Measurements from ENCODE around the gene CBLB. TPM values are rescaled to one million over a fixed set of nuclear protein-coding genes. Genes with fewer than 3 reads are reported as not detected.

The CBLB gene
- total RNA-seq, 4 donors from 2014 or later: 91.2 to 173 (median 158) TPM

DNA sequence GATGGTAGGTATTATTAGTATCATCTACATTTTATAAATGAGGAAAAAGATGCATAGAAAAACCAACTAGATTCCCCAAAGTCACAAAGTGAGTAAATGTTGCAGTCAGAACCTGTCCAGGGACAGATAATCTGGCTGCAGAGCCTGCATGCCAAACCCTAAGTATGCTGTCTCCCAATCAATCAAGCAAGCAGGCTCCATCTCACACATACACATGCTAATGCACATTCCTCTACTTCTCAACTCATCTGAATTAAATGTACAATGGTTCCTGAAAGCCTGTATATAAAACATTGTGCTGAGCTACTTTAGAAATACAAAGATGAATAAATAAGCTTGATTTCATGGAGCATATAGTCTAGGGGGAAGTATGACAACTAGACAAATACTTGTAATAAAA lies 101.0 kb downstream of the CBLB start:
- TF ChIP-seq, protein P1, sequence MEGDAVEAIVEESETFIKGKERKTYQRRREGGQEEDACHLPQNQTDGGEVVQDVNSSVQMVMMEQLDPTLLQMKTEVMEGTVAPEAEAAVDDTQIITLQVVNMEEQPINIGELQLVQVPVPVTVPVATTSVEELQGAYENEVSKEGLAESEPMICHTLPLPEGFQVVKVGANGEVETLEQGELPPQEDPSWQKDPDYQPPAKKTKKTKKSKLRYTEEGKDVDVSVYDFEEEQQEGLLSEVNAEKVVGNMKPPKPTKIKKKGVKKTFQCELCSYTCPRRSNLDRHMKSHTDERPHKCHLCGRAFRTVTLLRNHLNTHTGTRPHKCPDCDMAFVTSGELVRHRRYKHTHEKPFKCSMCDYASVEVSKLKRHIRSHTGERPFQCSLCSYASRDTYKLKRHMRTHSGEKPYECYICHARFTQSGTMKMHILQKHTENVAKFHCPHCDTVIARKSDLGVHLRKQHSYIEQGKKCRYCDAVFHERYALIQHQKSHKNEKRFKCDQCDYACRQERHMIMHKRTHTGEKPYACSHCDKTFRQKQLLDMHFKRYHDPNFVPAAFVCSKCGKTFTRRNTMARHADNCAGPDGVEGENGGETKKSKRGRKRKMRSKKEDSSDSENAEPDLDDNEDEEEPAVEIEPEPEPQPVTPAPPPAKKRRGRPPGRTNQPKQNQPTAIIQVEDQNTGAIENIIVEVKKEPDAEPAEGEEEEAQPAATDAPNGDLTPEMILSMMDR (IDR thresholded peaks at IDR 0.05; ENCODE audit: low read depth): no peak

DNA sequence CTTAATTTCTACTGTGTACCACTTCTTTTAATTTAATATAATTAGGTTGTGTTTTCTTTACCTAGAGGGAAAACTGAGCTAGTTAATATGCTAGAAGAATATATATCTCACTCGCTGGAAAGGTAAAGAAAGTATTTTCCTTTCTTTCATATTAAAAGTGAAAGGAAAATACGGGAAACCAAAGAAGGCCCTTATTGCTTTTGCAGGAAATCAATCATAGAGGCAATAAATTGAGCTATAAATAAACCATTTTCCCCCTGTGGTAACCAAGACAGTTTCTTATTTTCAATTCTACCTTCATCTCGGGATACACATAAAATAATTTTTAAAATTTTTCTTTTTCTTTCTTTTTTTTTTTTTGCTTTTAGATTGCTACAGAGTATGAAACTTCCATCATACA lies 101.6 kb downstream of the CBLB start:
- TF ChIP-seq, protein P1 (IDR thresholded peaks at IDR 0.05; ENCODE audit: low read depth): no peak

DNA sequence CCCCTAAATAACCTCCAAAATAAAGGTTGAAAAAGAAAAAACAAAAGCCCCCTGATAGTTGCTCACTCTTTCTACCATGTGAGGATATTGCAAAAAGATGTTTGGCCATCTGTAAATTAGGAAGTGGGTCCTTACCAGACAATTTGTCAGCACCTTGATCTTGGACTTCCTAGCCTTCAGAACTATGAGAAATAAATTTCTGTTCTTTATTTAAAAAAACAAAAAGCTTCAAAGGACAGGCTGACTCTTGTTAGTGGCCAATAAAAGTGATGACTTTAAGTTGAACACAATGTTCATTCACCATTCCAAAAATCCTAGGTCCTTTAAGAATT lies 103.5 kb downstream of the CBLB start:
- TF ChIP-seq, protein P1 (IDR thresholded peaks at IDR 0.05; ENCODE audit: low read depth): no peak

DNA sequence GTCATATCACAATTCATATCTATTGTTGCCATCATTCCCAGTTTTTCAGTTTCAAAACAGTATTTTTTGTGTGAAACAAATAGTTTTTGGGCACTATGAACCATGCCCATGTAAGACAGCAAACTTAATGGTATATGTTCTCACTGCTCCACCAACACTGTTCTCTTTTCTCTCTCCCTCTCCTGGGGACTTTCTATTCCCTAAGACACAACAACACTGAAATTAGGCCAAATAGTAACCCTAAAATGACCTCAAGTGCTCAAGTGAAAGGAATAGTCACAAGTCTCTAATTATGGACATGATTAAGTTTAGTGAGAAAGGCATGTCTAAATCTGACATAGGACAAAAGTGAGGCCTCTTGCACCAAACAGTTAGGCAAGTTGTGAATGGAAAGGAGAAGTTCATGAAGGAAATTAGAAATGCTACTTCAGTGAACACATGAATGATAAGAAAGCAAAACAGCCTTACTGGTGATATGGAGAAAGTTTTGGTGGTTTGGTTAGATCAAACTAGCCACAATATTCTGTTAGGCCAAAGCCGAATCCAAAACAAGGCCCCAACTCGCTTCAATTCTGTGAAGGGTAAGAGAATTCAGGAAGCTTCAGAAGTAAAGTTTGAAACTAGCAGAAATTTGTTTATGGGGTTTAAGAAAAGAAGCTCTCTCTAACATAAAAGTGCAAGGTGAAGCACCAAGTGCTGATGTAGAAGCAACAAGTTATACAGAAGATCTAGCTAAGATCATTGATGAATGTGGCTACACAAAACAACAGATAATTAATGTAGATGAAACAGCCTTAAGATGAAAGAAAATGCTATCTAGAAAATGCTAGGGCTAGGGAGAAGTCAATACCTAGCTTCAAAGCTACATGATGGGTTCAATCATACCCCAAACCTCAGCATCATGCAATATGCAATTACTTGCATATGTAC lies 104.2 kb downstream of the CBLB start:
- TF ChIP-seq, protein P1 (IDR thresholded peaks at IDR 0.05; ENCODE audit: low read depth): no peak

DNA sequence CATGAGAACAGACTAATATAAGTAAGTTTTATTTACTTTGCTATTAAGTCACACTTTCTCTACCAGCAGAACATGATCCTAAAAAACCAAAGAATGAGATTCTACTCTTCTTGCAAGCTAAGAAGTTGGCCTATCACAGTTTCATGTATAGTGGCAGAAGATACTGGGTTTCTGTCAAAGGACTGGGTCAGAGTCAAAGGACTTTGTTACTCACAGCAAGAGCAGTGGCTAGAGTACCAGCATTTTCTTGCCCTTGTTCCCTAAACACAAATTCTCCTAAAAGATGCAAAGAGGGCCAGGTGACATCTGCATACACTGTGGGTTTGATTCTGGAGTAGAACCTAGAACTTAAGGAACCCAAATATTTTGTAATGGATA lies 105.2 kb downstream of the CBLB start:
- TF ChIP-seq, protein P1 (IDR thresholded peaks at IDR 0.05; ENCODE audit: low read depth): no peak

DNA sequence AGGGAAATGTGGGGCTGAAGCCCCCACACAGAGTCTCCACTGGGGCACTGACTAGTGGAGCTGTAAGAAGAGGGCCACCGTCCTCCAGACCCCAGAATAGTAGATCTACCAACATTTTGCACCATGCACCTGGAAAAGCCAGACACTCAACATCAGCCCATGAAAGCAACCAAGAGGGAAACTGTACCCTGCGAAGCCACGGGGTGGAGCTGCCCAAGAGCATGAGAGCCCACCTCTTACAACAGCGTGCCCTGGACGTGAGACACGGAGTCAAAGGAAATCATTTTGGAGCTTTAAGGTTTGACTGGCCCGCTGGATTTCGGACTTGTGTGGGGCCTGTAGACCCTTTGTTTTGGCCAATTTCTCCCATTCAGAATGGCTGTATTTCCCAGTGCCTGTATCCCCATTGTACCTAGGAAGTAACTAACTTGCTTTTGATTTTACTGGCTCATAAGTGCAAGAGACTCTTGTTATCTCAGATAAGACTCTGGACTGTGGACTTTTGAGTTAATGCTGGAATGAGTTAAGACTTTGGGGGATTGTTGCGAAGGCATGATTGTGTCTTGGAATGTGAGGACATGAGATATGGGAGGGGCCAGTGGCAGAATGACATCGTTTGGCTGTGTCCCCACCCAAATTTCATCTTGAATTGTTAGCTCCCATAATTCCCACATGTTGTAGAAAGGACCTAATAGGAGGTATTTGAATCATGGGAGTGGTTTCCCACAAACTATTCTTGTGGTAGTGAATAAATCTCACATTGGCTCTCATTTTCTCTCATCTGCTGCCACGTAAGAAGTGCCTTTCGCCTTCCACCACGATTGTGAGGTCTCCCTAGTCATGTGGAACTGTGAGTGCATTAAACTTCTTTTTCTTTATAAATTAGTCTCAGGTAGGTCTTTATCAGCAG lies 105.8 kb downstream of the CBLB start:
- TF ChIP-seq, protein P1 (IDR thresholded peaks at IDR 0.05; ENCODE audit: low read depth): no peak
